Neural cell (in vitro differentiated cells): ENCODE results near the gene GABRB1. TPM values are rescaled to one million over a fixed set of nuclear protein-coding genes. Genes with fewer than 3 reads are reported as not detected.

Experiments
- H2AFZ ChIP-seq: fragments of 200-600, 300-800 bp; sonication (generic), shearing (Covaris generic); 2 replicates; pipeline ENCODE4 v1.6.0; 2014; ENCODE audit warnings: low read depth, mild to moderate bottlenecking, antibody characterized with exemption, low read length, moderate library complexity
- H3F3A ChIP-seq: fragments of 200-600 bp; shearing (Covaris generic); 2 replicates; pipeline ENCODE4 v1.6.1; 2016; ENCODE audit warnings: mild to moderate bottlenecking, moderate library complexity, mixed read lengths, antibody characterized with exemption, low read length; ENCODE audit not compliant: insufficient read depth, poor library complexity, severe bottlenecking
- H3K27ac ChIP-seq: fragments of 200-600, 300-800 bp; sonication (generic), shearing (Covaris generic); 2 replicates; pipeline ENCODE4 v1.5.1; 2014; ENCODE audit warnings: mild to moderate bottlenecking, low read length, moderate library complexity
- H3K27me3 ChIP-seq: fragments of 300-800, 200-600 bp; sonication (generic), shearing (Covaris generic); 2 replicates; pipeline ENCODE4 v1.6.0; 2014; ENCODE audit warnings: mild to moderate bottlenecking, low read depth, low read length, moderate library complexity; ENCODE audit not compliant: insufficient read depth
- H3K36me3 ChIP-seq: fragments of 300-800, 200-600 bp; sonication (generic), shearing (Covaris generic); 2 replicates; pipeline ENCODE4 v1.5.1; 2014; ENCODE audit warnings: mild to moderate bottlenecking, antibody characterized with exemption, low read length, moderate library complexity; ENCODE audit not compliant: insufficient read depth
- H3K4me2 ChIP-seq: fragments of 300-800, 200-600 bp; sonication (generic), shearing (Covaris generic); 2 replicates; pipeline ENCODE4 v1.6.0; 2014; ENCODE audit warnings: mild to moderate bottlenecking, low read length
- H3K4me3 ChIP-seq: fragments of 300-800, 200-600 bp; sonication (generic), shearing (Covaris generic); 2 replicates; pipeline ENCODE4 v1.5.1; 2014; ENCODE audit warnings: mild to moderate bottlenecking, low read length, moderate library complexity
- H3K79me2 ChIP-seq: fragments of 200-600 bp; shearing (Covaris generic); replicated peaks from 2 replicates; pipeline ENCODE4 v1.6.0; 2014; ENCODE audit warnings: mild to moderate bottlenecking, low read length, moderate library complexity; ENCODE audit not compliant: insufficient read depth
- H3K9ac ChIP-seq: fragments of 300-800, 200-600 bp; sonication (generic), shearing (Covaris generic); 2 replicates; pipeline ENCODE4 v1.6.1; 2016; ENCODE audit warnings: mild to moderate bottlenecking, low read length, mixed read lengths
- H3K9me2 ChIP-seq: fragments of 200-600 bp; shearing (Covaris generic); 2 replicates; pipeline ENCODE4 v1.6.1; 2016; ENCODE audit warnings: mild to moderate bottlenecking, low read length, mixed read lengths; ENCODE audit not compliant: insufficient read depth
- H3K9me3 ChIP-seq: fragments of 200-600, 300-800 bp; sonication (generic), shearing (Covaris generic); 2 replicates; pipeline ENCODE4 v1.6.1; 2016; ENCODE audit warnings: mild to moderate bottlenecking, mixed run types, low read length, moderate library complexity, mixed read lengths
- H4K20me1 ChIP-seq: fragments of 200-600 bp; shearing (Covaris generic); 2 replicates; pipeline ENCODE4 v1.6.1; 2016; ENCODE audit warnings: mild to moderate bottlenecking, mixed run types; ENCODE audit not compliant: insufficient read depth
- EP300 ChIP-seq: fragments of 450-650 bp; conservative IDR thresholded peaks from 2 replicates; pipeline ENCODE4 v1.6.1; 2014; ENCODE audit warnings: antibody characterized with exemption, mild to moderate bottlenecking, moderate library complexity; ENCODE audit not compliant: poor library complexity, severe bottlenecking
- EZH2 ChIP-seq: fragments of 200-600, 300-800 bp; shearing (Covaris generic), sonication (generic); IDR thresholded peaks from 2 replicates; pipeline ENCODE4 v1.6.1; 2014; ENCODE audit warnings: antibody characterized with exemption, low read length, borderline replicate concordance, mild to moderate bottlenecking; ENCODE audit not compliant: insufficient read depth, poor library complexity, severe bottlenecking
- MXI1 ChIP-seq: fragments of 450-650 bp; conservative IDR thresholded peaks from 2 replicates; pipeline ENCODE4 v1.6.1; 2014; ENCODE audit warnings: antibody characterized with exemption, mild to moderate bottlenecking; ENCODE audit not compliant: poor library complexity, severe bottlenecking
- POLR2AphosphoS5 ChIP-seq: IDR thresholded peaks from 2 replicates; pipeline ENCODE4 v1.6.1; 2012
- RAD21 ChIP-seq: fragments of 450-650 bp; conservative IDR thresholded peaks from 2 replicates; pipeline ENCODE4 v1.6.1; 2014; ENCODE audit warnings: antibody characterized with exemption, mild to moderate bottlenecking, moderate library complexity
- SMC3 ChIP-seq: fragments of 450-650 bp; conservative IDR thresholded peaks from 2 replicates; pipeline ENCODE4 v1.6.1; 2014; ENCODE audit warnings: antibody characterized with exemption, mild to moderate bottlenecking, moderate library complexity; ENCODE audit not compliant: poor library complexity
- TAF1 ChIP-seq: IDR thresholded peaks from 2 replicates; pipeline ENCODE4 v1.6.1; 2012; ENCODE audit warnings: low read depth
- polyA plus RNA-seq: library from polyadenylated mRNA; depleted of rRNA; stranded (reverse); fragments of >200 nt; gene quantifications from 2 replicates; pipeline ENCODE4 v1.2.3, GENCODE V29; 2014
- TF ChIP-seq, protein P1 (sequence below): fragments of 450-650 bp; IDR thresholded peaks from 2 replicates; pipeline ENCODE4 v1.5.1; 2014; ENCODE audit warnings: antibody characterized with exemption, mild to moderate bottlenecking, moderate library complexity; ENCODE audit not compliant: poor library complexity, severe bottlenecking
- TF ChIP-seq, protein P2 (sequence below): IDR thresholded peaks from 2 replicates; pipeline ENCODE4 v1.6.1; 2012; ENCODE audit warnings: borderline replicate concordance

The GABRB1 gene
- polyA plus RNA-seq, 1 donor from 2014 or later: 1.0 TPM

GRCh38 chr4:47095884-47096283, 64.5 kb downstream of the GABRB1 start:
- Histone ChIP-seq H3K4me3 (no peak overlapping the region), H2AFZ (no peak overlapping the region), H3K36me3 (no peaks in the 10 kb centered on the region), H3K9me2 (no peaks in the 10 kb centered on the region), H3K79me2 (no peaks in the 10 kb centered on the region), H3K27me3 (no peaks in the 10 kb centered on the region), H4K20me1 (no peaks in the 10 kb centered on the region), H3F3A (no peaks in the 10 kb centered on the region), H3K9ac (no peak overlapping the region), H3K27ac (no peak overlapping the region), H3K9me3 (no peaks in the 10 kb centered on the region), H3K4me2 (no peak overlapping the region)
- TF ChIP-seq, protein P1, sequence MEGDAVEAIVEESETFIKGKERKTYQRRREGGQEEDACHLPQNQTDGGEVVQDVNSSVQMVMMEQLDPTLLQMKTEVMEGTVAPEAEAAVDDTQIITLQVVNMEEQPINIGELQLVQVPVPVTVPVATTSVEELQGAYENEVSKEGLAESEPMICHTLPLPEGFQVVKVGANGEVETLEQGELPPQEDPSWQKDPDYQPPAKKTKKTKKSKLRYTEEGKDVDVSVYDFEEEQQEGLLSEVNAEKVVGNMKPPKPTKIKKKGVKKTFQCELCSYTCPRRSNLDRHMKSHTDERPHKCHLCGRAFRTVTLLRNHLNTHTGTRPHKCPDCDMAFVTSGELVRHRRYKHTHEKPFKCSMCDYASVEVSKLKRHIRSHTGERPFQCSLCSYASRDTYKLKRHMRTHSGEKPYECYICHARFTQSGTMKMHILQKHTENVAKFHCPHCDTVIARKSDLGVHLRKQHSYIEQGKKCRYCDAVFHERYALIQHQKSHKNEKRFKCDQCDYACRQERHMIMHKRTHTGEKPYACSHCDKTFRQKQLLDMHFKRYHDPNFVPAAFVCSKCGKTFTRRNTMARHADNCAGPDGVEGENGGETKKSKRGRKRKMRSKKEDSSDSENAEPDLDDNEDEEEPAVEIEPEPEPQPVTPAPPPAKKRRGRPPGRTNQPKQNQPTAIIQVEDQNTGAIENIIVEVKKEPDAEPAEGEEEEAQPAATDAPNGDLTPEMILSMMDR: no peak
- TF ChIP-seq, protein P2, sequence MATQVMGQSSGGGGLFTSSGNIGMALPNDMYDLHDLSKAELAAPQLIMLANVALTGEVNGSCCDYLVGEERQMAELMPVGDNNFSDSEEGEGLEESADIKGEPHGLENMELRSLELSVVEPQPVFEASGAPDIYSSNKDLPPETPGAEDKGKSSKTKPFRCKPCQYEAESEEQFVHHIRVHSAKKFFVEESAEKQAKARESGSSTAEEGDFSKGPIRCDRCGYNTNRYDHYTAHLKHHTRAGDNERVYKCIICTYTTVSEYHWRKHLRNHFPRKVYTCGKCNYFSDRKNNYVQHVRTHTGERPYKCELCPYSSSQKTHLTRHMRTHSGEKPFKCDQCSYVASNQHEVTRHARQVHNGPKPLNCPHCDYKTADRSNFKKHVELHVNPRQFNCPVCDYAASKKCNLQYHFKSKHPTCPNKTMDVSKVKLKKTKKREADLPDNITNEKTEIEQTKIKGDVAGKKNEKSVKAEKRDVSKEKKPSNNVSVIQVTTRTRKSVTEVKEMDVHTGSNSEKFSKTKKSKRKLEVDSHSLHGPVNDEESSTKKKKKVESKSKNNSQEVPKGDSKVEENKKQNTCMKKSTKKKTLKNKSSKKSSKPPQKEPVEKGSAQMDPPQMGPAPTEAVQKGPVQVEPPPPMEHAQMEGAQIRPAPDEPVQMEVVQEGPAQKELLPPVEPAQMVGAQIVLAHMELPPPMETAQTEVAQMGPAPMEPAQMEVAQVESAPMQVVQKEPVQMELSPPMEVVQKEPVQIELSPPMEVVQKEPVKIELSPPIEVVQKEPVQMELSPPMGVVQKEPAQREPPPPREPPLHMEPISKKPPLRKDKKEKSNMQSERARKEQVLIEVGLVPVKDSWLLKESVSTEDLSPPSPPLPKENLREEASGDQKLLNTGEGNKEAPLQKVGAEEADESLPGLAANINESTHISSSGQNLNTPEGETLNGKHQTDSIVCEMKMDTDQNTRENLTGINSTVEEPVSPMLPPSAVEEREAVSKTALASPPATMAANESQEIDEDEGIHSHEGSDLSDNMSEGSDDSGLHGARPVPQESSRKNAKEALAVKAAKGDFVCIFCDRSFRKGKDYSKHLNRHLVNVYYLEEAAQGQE: no peak
- TF ChIP-seq EZH2 (no peak), EP300 (no peak), SMC3 (no peak), POLR2AphosphoS5 (no peak), RAD21 (no peak), TAF1 (no peak), MXI1 (no peak)

GRCh38 chr4:47101453-47101852, 70.1 kb downstream of the GABRB1 start:
- Histone ChIP-seq H3K27ac (no peak overlapping the region), H3K4me2 (no peak overlapping the region), H3F3A (no peaks in the 10 kb centered on the region), H2AFZ (no peak overlapping the region), H3K9ac (no peak overlapping the region), H4K20me1 (no peaks in the 10 kb centered on the region), H3K4me3 (no peak overlapping the region), H3K27me3 (no peaks in the 10 kb centered on the region), H3K36me3 (no peaks in the 10 kb centered on the region), H3K9me2 (no peaks in the 10 kb centered on the region), H3K79me2 (no peaks in the 10 kb centered on the region), H3K9me3 (no peaks in the 10 kb centered on the region)
- peak; percentile 33 for TF ChIP-seq POLR2AphosphoS5
- TF ChIP-seq RAD21: no peak
- no peak for TF ChIP-seq SMC3

DNA sequence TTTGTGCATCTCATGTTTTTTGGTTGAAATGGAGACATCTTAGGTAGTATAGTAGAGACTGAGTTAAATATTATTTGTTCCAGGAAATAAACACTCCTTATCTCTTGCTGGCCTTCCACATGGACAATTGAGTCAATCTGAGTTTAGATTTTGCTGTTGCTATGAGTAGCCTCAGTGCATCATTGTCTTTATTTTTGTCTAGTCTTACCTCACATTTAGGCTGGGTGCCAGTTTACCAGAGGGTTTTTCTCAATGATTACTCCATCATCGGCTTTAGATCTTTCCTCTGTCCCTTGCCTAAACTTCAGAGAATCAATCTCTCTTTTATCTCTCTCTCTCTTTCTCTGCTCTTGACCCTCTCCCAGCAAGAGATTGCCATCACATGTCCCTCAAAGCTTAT, 73.6 kb downstream of the GABRB1 start:
- no peaks in the 10 kb centered on the region for H3K9me3 ChIP-seq
- H3K4me3 ChIP-seq: no peak overlapping the region
- no peaks in the 10 kb centered on the region for H3K9me2 ChIP-seq
- no peaks in the 10 kb centered on the region for H3K36me3 ChIP-seq
- H3K27me3 ChIP-seq: no peaks in the 10 kb centered on the region
- TF ChIP-seq EZH2 (no peak), RAD21 (no peak), POLR2AphosphoS5 (no peak), MXI1 (no peak), EP300 (no peak), TAF1 (no peak), SMC3 (no peak)
- TF ChIP-seq, protein P2: no peak
- TF ChIP-seq, protein P1: no peak
- H3K9ac ChIP-seq: no peak overlapping the region
- no peaks in the 10 kb centered on the region for H3K79me2 ChIP-seq
- no peak overlapping the region for H3K4me2 ChIP-seq
- no peak overlapping the region for H2AFZ ChIP-seq
- H3K27ac ChIP-seq: no peak overlapping the region
- no peaks in the 10 kb centered on the region for H3F3A ChIP-seq
- no peaks in the 10 kb centered on the region for H4K20me1 ChIP-seq
